NCI-H524 treated with DMSO at 0.1 percent for 48 hours (cell line): Measurements from ENCODE around the gene QSOX2.
"Not testable (repeated sequence)": the region's sequence is repeated elsewhere in the genome, so short reads cannot be mapped to it uniquely, and the experiment has no call there.

Experiments used
- DNase-seq: peaks from one replicate; lab custom pipeline; 2025; lab: John Stamatoyannopoulos, UW

Gene QSOX2

GRCh38 chr9:136237486-136238341, 7.9 kb downstream of the QSOX2 start:
- no peak for DNase-seq

- DNase-seq, result not testable (repeated sequence)
These were observed 8.9 kb downstream of the QSOX2 start for GRCh38 chr9:136236471-136237410.

GRCh38 chr9:136235709-136236455, 9.7 kb downstream of the QSOX2 start:
- DNase-seq, result no peak

GRCh38 chr9:136235171-136235570, 10.4 kb downstream of the QSOX2 start:
- DNase-seq, result no peak

GRCh38 chr9:136234597-136234996, 11.0 kb downstream of the QSOX2 start:
- DNase-seq, result no peak

GRCh38 chr9:136233868-136234267, 11.7 kb downstream of the QSOX2 start:
- DNase-seq, result no peak

GRCh38 chr9:136233411-136233810, 12.2 kb downstream of the QSOX2 start:
- DNase-seq, result no peak

- DNase-seq, result no peak
These were observed 12.6 kb downstream of the QSOX2 start for GRCh38 chr9:136232969-136233368.

- DNase-seq, result no peak
These were observed 13.9 kb downstream of the QSOX2 start for GRCh38 chr9:136231478-136232297.

GRCh38 chr9:136230773-136231172, 14.8 kb downstream of the QSOX2 start:
- no peak for DNase-seq

- no peak for DNase-seq
These were observed 15.2 kb downstream of the QSOX2 start for GRCh38 chr9:136230365-136230764.

- DNase-seq, result no peak
These were observed 16.2 kb downstream of the QSOX2 start for GRCh38 chr9:136229096-136230065.

- DNase-seq, result no peak
These were observed 17.3 kb downstream of the QSOX2 start for GRCh38 chr9:136228107-136228875.

GRCh38 chr9:136226680-136227407, 18.8 kb downstream of the QSOX2 start:
- DNase-seq, result no peak

- DNase-seq, result no peak
These were observed 19.6 kb downstream of the QSOX2 start for GRCh38 chr9:136225748-136226679.

GRCh38 chr9:136225366-136225747, 20.3 kb downstream of the QSOX2 start:
- DNase-seq, result no peak

- no peak for DNase-seq
These were observed 21.6 kb downstream of the QSOX2 start for GRCh38 chr9:136223871-136224640.
